Activated T-cell treated with anti-CD3 and anti-CD28 coated beads, Interleukin-2, amount 50 U/mL, for 72 hours (primary cell): ENCODE measurements around the gene RASD1. TPM values are rescaled to one million over a fixed set of nuclear protein-coding genes. Genes with fewer than 3 reads are reported as not detected.
"Not testable (repeated sequence)": the region's sequence is repeated elsewhere in the genome, so short reads cannot be mapped to it uniquely, and the experiment has no call there.

ENCODE experiments used
- ATAC-seq, 2 donors: fragments of 150-1000 bp; cut with Tn5 transposase; replicated peaks in 1 of 2; 2 replicates each; pipeline ENCODE4 v1.10.0; 2021; ENCODE audit warnings: moderate library complexity in 2 of 2, mild to moderate bottlenecking in 1 of 2
- DNase-seq, 2 donors: peaks; one replicate each; pipeline ENCODE4 v3.0.0; 2021 to 2022; ENCODE audit warnings: mixed read lengths in 1 of 2
- H3K27ac Mint-ChIP-seq: one replicate; pipeline ENCODE4 v1.8.0; 2022; ENCODE audit warnings: mild to moderate bottlenecking, moderate library complexity, mixed read lengths
- H3K27me3 Mint-ChIP-seq: one replicate; pipeline ENCODE4 v1.8.0; 2022; ENCODE audit warnings: low read depth, mixed read lengths
- H3K36me3 Mint-ChIP-seq, 2 donors: one replicate each; pipeline ENCODE4 v1.8.0; 2022; ENCODE audit warnings: mixed read lengths in 2 of 2, mild to moderate bottlenecking in 1 of 2; ENCODE audit not compliant: insufficient read depth in 2 of 2
- H3K4me1 Mint-ChIP-seq: one replicate; pipeline ENCODE4 v1.8.0; 2022; ENCODE audit warnings: low read depth, mixed read lengths
- H3K4me3 Mint-ChIP-seq, 2 donors: one replicate each; pipeline ENCODE4 v1.8.0; 2022; ENCODE audit warnings: mild to moderate bottlenecking in 2 of 2, mixed read lengths in 2 of 2, moderate library complexity in 2 of 2
- H3K9me3 Mint-ChIP-seq, 2 donors: one replicate each; pipeline ENCODE4 v1.8.0; 2022; ENCODE audit warnings: mixed read lengths in 2 of 2
- total RNA-seq, 2 donors: library from RNA; stranded (reverse); gene quantifications; one replicate each; pipeline ENCODE4 v1.2.3, GENCODE V29; 2022

RASD1 gene
- total RNA-seq, 2 donors from 2014 or later: 1.6 to 3.0 TPM

DNA sequence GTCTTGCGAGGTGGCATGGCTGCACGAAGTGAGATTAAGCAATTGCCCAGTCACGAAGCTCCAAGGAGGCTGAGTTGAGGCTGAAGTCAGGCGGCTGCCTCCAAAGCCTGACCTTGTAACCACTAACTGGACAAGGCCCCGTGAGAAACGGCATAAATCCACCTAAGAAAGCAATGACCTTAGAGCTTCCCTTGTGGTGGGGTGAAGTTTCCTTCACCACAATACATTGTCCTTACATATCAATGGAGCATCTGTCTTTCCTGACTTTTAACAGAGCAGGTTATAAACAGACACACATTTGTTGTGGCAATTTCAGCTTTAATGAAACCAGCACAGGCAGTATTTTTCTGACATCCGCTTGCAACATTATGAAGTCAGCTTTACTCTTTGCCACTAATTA lies 21.9 kb downstream of the RASD1 start:
- ATAC-seq (no peak), DNase-seq (no peak)
- H3K4me3 Mint-ChIP-seq: no peak overlapping the region
- no peaks in the 10 kb centered on the region for H3K9me3 Mint-ChIP-seq
- no peak overlapping the region for H3K27ac Mint-ChIP-seq
- H3K4me1 Mint-ChIP-seq: peaks cover 39% of the 10 kb centered on the region
- peaks cover 0 to 2% of the 10 kb centered on the region in 2 donors for H3K36me3 Mint-ChIP-seq
- H3K27me3 Mint-ChIP-seq: no peaks in the 10 kb centered on the region

DNA sequence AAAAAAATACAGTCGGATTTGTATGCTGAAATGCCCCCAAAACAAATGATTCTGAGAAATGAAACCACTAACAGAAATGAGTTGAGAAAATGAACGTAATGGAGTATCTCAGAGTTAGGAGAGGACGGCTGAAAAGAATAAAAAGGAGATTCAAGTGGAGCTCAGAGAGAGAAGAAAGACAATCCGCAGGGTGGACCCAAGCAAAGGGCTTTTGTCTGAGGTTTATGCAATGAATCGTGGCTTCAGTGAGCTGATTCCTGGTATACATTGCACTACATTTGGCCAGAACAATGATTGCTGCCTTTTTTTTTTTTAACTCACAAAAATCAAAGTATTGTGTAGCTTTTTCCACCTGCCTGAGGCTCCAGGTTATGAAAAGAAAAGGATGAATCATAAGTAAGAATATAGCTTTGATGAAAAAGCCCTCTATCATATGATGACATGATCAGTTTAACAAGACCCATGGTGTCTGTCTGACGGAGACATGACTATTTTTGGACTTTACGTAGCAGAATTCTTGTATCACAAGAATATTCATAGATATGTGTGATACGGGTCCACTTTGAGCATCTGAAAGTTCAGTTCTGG lies 23.8 kb downstream of the RASD1 start:
- Mint-ChIP-seq H3K9me3 (no peaks in the 10 kb centered on the region), H3K4me3 (peak overlapping the region; percentile 4 to 6), H3K27ac (peak overlapping the region; percentile 3), H3K27me3 (no peaks in the 10 kb centered on the region), H3K36me3 (no peaks in the 10 kb centered on the region), H3K4me1 (peaks cover 20% of the 10 kb centered on the region)
- ATAC-seq: no peak
- no peak for DNase-seq

DNA sequence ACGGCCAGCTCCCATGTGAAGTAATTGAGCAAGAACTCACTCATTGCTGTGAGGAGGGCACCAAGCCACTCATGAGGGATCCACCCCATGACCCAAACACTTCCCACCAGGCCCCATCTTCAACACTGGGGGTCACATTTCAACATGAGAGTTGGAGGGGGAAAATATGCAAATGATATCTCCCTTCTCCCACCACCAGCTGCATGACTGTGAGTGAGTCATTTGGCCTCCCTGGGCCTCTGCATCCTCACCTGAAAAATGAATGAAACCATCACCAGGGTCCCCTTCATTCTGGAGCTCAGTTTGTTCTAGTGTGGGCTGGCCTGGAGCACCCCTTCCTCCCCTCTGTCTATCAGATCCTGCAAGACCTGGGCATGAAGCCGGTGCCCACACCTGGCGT lies 26.2 kb downstream of the RASD1 start:
- Mint-ChIP-seq H3K27me3 (no peaks in the 10 kb centered on the region), H3K27ac (no peak overlapping the region), H3K4me3 (no peak overlapping the region), H3K9me3 (no peaks in the 10 kb centered on the region), H3K4me1 (peaks cover 6% of the 10 kb centered on the region), H3K36me3 (no peaks in the 10 kb centered on the region)
- no peak for ATAC-seq
- no peak for DNase-seq

- H3K27ac Mint-ChIP-seq: no peak overlapping the region
- H3K4me3 Mint-ChIP-seq: no peak overlapping the region
- ATAC-seq (no peak), DNase-seq (no peak)
- no peaks in the 10 kb centered on the region for H3K9me3 Mint-ChIP-seq
- H3K36me3 Mint-ChIP-seq: no peaks in the 10 kb centered on the region
- H3K4me1 Mint-ChIP-seq: peaks cover 6% of the 10 kb centered on the region
- no peaks in the 10 kb centered on the region for H3K27me3 Mint-ChIP-seq
Observed at GRCh38 chr17:17469358-17469757, 26.8 kb downstream of the RASD1 start.

DNA sequence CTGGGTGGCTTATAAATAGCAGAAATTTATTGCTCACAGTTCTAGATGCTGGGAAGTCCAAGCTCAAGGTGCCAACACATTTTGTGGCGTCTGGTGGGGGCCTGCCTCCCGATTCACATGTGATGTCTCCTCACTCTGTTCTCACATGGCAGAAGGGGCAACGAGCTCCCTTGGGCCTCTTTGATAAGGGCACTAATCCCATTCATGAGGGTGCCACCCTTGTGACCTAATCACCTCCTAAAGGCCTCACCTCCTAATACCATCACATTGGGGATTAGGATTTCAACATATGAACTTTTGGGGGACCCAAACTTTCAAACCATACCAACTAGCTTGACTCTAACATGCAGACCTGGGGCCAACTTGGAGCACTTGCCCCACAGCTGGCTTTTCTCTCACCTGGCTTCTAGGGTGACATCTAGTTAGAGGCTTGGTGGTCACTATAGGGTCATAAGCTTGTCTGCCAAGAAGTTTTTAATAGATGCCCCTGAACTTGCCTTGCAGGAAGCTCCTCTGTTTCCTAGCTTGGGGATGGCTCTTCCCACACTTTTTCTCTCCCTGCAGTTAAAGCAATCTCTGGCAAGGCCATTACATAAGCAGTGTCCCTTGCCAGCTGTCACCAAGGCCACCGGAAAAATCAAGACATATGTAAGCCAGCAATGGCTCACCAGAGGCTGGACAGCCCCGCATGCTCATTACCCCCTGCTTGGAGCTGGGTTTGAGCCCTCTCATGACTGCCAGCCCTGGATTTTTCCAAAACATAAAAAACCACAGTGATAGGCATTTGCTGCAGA lies 27.8 kb downstream of the RASD1 start:
- Mint-ChIP-seq H3K4me3 (no peak overlapping the region), H3K9me3 (no peaks in the 10 kb centered on the region), H3K36me3 (no peaks in the 10 kb centered on the region), H3K27me3 (no peaks in the 10 kb centered on the region), H3K27ac (no peak overlapping the region), H3K4me1 (peaks cover 6% of the 10 kb centered on the region)
- DNase-seq (no peak), ATAC-seq (no peak)

DNA sequence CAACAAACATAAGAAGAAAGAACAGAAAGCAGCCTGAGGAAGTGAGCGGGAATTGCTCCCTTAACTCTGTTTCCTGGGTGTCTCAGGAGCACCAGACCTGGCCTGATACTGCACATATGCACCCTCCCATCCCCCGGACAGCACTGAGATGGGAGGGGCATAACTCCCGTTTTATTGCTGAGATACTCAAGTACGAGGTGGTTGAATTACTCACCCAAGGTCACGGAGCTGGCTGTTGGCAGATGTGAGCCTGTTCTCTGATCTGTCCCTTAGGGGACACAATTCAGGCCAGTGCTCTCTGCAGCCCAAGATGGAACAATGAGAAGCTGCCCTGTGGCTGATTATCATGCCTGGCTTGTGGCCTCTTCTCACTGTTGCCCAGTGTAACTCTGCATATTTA lies 28.5 kb downstream of the RASD1 start:
- no peaks in the 10 kb centered on the region for H3K36me3 Mint-ChIP-seq
- H3K27ac Mint-ChIP-seq: no peak overlapping the region
- no peak for ATAC-seq
- no peak for DNase-seq
- no peaks in the 10 kb centered on the region for H3K27me3 Mint-ChIP-seq
- H3K4me3 Mint-ChIP-seq: no peak overlapping the region
- peaks cover 1% of the 10 kb centered on the region for H3K4me1 Mint-ChIP-seq
- no peaks in the 10 kb centered on the region for H3K9me3 Mint-ChIP-seq

GRCh38 chr17:17467016-17467415 lies 29.2 kb downstream of the RASD1 start:
- H3K4me1 Mint-ChIP-seq: no peaks in the 10 kb centered on the region
- ATAC-seq (no peak), DNase-seq (no peak)
- H3K4me3 Mint-ChIP-seq: no peak overlapping the region
- H3K27ac Mint-ChIP-seq: no peak overlapping the region
- H3K27me3 Mint-ChIP-seq: no peaks in the 10 kb centered on the region
- no peaks in the 10 kb centered on the region for H3K9me3 Mint-ChIP-seq
- no peaks in the 10 kb centered on the region for H3K36me3 Mint-ChIP-seq

DNA sequence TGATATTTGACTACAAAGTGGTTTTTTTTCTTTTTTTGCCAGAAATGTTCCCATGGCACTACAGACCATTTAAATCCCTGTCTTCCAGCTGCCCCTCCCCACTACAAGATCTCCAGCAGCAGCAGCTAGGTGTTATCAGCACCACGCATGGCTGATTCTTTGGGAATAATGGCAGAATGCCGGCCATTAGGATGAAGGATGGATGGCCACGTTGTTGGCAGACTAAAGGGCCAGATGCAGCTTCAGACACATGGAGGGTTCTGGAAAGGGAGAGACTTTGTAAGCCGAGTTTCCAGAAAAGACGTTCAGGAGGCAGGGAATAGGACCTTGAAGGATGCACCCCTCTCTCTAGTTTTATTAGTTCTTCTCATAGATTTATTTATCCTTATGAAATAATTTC lies 29.7 kb downstream of the RASD1 start:
- Mint-ChIP-seq H3K27ac (no peak overlapping the region), H3K4me3 (no peak overlapping the region), H3K4me1 (no peaks in the 10 kb centered on the region), H3K27me3 (no peaks in the 10 kb centered on the region), H3K9me3 (no peaks in the 10 kb centered on the region), H3K36me3 (no peaks in the 10 kb centered on the region)
- ATAC-seq: no peak
- DNase-seq: no peak

DNA sequence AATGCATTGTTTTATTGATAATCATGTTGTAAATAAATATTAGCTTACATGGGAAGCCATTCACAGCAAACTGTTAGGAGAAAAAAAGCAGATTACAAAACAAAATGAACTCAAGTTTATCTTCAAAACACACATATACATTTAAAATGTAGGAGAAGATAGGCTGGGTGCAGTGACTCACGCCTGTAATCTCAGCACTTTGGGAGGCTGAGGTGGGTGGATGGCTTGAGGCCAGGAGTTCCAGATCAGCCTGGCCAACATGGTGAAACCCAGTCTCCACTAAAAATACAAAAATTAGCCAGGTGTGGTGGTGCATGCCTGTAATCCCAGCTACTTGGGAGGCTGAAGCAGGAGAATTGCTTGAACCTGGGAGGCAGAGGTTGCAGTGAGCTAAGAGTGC lies 30.3 kb downstream of the RASD1 start:
- H3K27me3 Mint-ChIP-seq, DNase-seq, H3K4me1 Mint-ChIP-seq, H3K4me3 Mint-ChIP-seq, H3K36me3 Mint-ChIP-seq, ATAC-seq, H3K27ac Mint-ChIP-seq, H3K9me3 Mint-ChIP-seq: not testable (repeated sequence)

DNA sequence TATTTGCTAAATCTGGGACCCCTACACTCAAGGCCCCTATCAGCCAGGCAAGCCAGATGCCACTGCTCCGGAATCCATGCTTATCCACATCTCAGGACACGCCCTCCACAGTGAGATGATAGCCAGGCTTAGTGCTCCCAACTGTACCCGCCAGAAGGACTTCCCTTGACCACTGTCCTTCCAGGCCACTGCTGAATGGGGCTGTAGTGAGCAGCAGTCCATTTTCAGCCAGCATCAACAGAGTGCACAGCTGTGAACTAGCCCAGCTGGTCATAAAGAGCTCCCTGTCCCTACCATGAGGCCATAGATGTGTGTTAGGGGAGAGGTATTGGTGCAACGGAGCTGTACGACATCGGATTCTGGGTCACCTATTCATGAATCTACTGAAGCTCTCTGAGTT lies 32.4 kb downstream of the RASD1 start:
- Mint-ChIP-seq H3K36me3 (peaks cover 3 to 4% of the 10 kb centered on the region in 2 donors), H3K4me3 (no peak overlapping the region), H3K4me1 (no peaks in the 10 kb centered on the region), H3K27me3 (no peaks in the 10 kb centered on the region), H3K27ac (no peak overlapping the region), H3K9me3 (peaks cover 4 to 5% of the 10 kb centered on the region in 2 donors)
- ATAC-seq (no peak), DNase-seq (no peak)

GRCh38 chr17:17462048-17462824 lies 34.0 kb downstream of the RASD1 start:
- H3K27ac Mint-ChIP-seq: no peak overlapping the region

GRCh38 chr17:17460038-17460437 lies 36.2 kb downstream of the RASD1 start:
- no peak overlapping the region for H3K27ac Mint-ChIP-seq
- ATAC-seq: no peak

More at GRCh38 chr17:17462048-17462824, 34.0 kb downstream of the RASD1 start:
- H3K9me3 Mint-ChIP-seq: peaks cover 4 to 5% of the 10 kb centered on the region in 2 donors
- ATAC-seq: no peak
- H3K4me1 Mint-ChIP-seq: no peaks in the 10 kb centered on the region
- DNase-seq: no peak
- peaks cover 3 to 4% of the 10 kb centered on the region in 2 donors for H3K36me3 Mint-ChIP-seq
- H3K27me3 Mint-ChIP-seq: no peaks in the 10 kb centered on the region
- H3K4me3 Mint-ChIP-seq: no peak overlapping the region

DNA sequence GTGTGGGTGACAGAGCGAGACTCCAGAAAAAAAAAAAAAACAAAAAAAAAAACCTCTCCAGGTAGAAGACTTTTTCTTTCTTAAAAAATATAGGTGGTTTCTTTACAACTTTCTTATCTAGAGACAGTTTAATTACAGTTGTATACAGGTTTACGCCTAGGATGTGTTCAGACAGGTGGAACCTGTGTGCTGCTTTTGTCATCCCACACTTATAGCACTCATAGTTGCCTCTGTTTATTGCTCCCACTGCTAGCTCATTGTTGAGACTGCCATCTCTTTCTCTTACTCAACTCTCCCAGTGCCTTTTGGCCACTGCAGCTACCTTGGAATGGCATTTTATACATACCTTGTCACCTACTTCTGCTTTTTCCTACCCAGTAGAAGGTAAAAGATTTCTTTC lies 38.5 kb downstream of the RASD1 start:
- Mint-ChIP-seq H3K27ac (no peak overlapping the region), H3K4me3 (no peak overlapping the region), H3K27me3 (no peaks in the 10 kb centered on the region), H3K9me3 (peaks cover 4 to 5% of the 10 kb centered on the region in 2 donors), H3K36me3 (peaks cover 3 to 4% of the 10 kb centered on the region in 2 donors), H3K4me1 (no peaks in the 10 kb centered on the region)
- DNase-seq: no peak
- no peak for ATAC-seq

More at GRCh38 chr17:17460038-17460437, 36.2 kb downstream of the RASD1 start:
- DNase-seq: no peak
- Mint-ChIP-seq H3K36me3 (peaks cover 3 to 4% of the 10 kb centered on the region in 2 donors), H3K27me3 (no peaks in the 10 kb centered on the region), H3K4me1 (no peaks in the 10 kb centered on the region), H3K4me3 (no peak overlapping the region), H3K9me3 (peaks cover 4 to 5% of the 10 kb centered on the region in 2 donors)
